ENCODE data around the gene GSAP. TPM values are rescaled to one million over a fixed set of nuclear protein-coding genes. Genes with fewer than 3 reads are reported as not detected.
"Not testable (repeated sequence)": the region's sequence is repeated elsewhere in the genome, so short reads cannot be mapped to it uniquely, and the experiment has no call there.

GSAP gene
- total RNA-seq, 2 experiments from 2014 or later, result 7.8 to 8.7 TPM

GRCh38 chr7:77293046-77293445 is 123.1 kb downstream of the GSAP start:
- no peaks in the 10 kb centered on the region for H3K4me1 Mint-ChIP-seq
- CTCF ChIA-PET, result interaction anchor here (0.8 kb wide), 1 partner anchor 11 kb away, joined by 3 read pairs; no protein-coding TSS in a partner anchor
- no peak for DNase-seq
- no peak overlapping the region for H3K27ac Mint-ChIP-seq
- H3K9me3 Mint-ChIP-seq, result peaks cover 14% of the 10 kb centered on the region
- no peak overlapping the region for H3K4me3 Mint-ChIP-seq
- no peaks in the 10 kb centered on the region for H3K27me3 Mint-ChIP-seq
- POLR2A ChIA-PET, result no interaction called here
- H3K36me3 Mint-ChIP-seq (ENCODE audit: low read depth), result peaks cover 14% of the 10 kb centered on the region

- H3K9me3 Mint-ChIP-seq, result peaks cover 21% of the 10 kb centered on the region
- no peak overlapping the region for H3K27ac Mint-ChIP-seq
- DNase-seq, result no peak
- no peaks in the 10 kb centered on the region for H3K4me1 Mint-ChIP-seq
- POLR2A ChIA-PET, result interaction anchor here (0.7 kb wide), 1 partner anchor 57 kb away, joined by 3 read pairs; no protein-coding TSS in a partner anchor
- H3K4me3 Mint-ChIP-seq, result no peak overlapping the region
- H3K36me3 Mint-ChIP-seq (ENCODE audit: low read depth), result peaks cover 29% of the 10 kb centered on the region
- no peaks in the 10 kb centered on the region for H3K27me3 Mint-ChIP-seq
- CTCF ChIA-PET, result no interaction called here
These were observed 125.7 kb downstream of the GSAP start for GRCh38 chr7:77290425-77290824.

GRCh38 chr7:77289387-77289786 is 126.8 kb downstream of the GSAP start:
- H3K27me3 Mint-ChIP-seq, result no peaks in the 10 kb centered on the region
- H3K9me3 Mint-ChIP-seq, result peaks cover 21% of the 10 kb centered on the region
- ChIA-PET POLR2A (no interaction called here), CTCF (no interaction called here)
- no peak overlapping the region for H3K27ac Mint-ChIP-seq
- H3K4me3 Mint-ChIP-seq, result no peak overlapping the region
- H3K36me3 Mint-ChIP-seq (ENCODE audit: low read depth), result peaks cover 29% of the 10 kb centered on the region
- DNase-seq, result no peak
- no peaks in the 10 kb centered on the region for H3K4me1 Mint-ChIP-seq

GRCh38 chr7:77288676-77289320 is 127.4 kb downstream of the GSAP start:
- Mint-ChIP-seq H3K9me3 (peaks cover 21% of the 10 kb centered on the region), H3K36me3 (ENCODE audit: low read depth) (peaks cover 29% of the 10 kb centered on the region), H3K27ac (no peak overlapping the region), H3K4me1 (no peaks in the 10 kb centered on the region), H3K4me3 (no peak overlapping the region), H3K27me3 (no peaks in the 10 kb centered on the region)
- no peak for DNase-seq
- ChIA-PET CTCF (no interaction called here), POLR2A (no interaction called here)

GRCh38 chr7:77284616-77285015 is 131.5 kb downstream of the GSAP start:
- peaks cover 29% of the 10 kb centered on the region for H3K36me3 Mint-ChIP-seq (ENCODE audit: low read depth)
- CTCF ChIA-PET, result interaction anchor here (0.7 kb wide), 1 partner anchor 22 kb away, joined by 3 read pairs; no protein-coding TSS in a partner anchor
- no peak overlapping the region for H3K4me3 Mint-ChIP-seq
- no peak overlapping the region for H3K27ac Mint-ChIP-seq
- H3K27me3 Mint-ChIP-seq, result no peaks in the 10 kb centered on the region
- no peak for DNase-seq
- H3K9me3 Mint-ChIP-seq, result peaks cover 21% of the 10 kb centered on the region
- POLR2A ChIA-PET, result no interaction called here
- H3K4me1 Mint-ChIP-seq, result no peaks in the 10 kb centered on the region

- DNase-seq, result no peak
- H3K9me3 Mint-ChIP-seq, result peaks cover 16% of the 10 kb centered on the region
- ChIA-PET CTCF (no interaction called here), POLR2A (no interaction called here)
- H3K27ac Mint-ChIP-seq, result no peak overlapping the region
- no peaks in the 10 kb centered on the region for H3K27me3 Mint-ChIP-seq
- H3K4me3 Mint-ChIP-seq, result no peak overlapping the region
- no peaks in the 10 kb centered on the region for H3K4me1 Mint-ChIP-seq
- peaks cover 23% of the 10 kb centered on the region for H3K36me3 Mint-ChIP-seq (ENCODE audit: low read depth)
These were observed 132.1 kb downstream of the GSAP start for GRCh38 chr7:77284005-77284404.

DNA sequence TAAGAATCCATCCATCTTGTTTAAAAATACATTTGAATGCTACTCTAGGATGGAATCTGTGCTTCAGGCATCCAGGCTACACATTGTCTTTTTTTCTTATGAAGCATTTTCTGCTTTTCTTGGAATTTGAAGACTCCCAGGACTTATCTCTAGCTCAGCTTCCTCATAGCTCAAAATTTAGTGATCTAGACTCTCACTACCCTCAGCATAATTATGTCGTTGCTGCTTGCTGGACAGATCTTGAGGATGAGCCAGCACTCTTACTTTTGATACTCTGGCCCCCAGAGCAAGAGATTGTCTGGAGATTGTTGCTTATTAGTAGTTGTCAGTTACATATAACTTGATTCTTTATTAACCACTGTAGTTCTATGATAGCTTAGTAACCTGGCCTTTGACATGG is 133.3 kb downstream of the GSAP start:
- Mint-ChIP-seq H3K4me1 (no peaks in the 10 kb centered on the region), H3K9me3 (peaks cover 14% of the 10 kb centered on the region), H3K4me3 (no peak overlapping the region), H3K27ac (no peak overlapping the region), H3K27me3 (no peaks in the 10 kb centered on the region), H3K36me3 (ENCODE audit: low read depth) (peaks cover 19% of the 10 kb centered on the region)
- ChIA-PET CTCF (no interaction called here), POLR2A (no interaction called here)
- no peak for DNase-seq

- Mint-ChIP-seq H3K27me3 (no peaks in the 10 kb centered on the region), H3K27ac (no peak overlapping the region), H3K36me3 (ENCODE audit: low read depth) (peaks cover 10% of the 10 kb centered on the region), H3K4me1 (no peaks in the 10 kb centered on the region), H3K4me3 (no peak overlapping the region), H3K9me3 (peaks cover 5% of the 10 kb centered on the region)
- no peak for DNase-seq
- POLR2A ChIA-PET, result no interaction called here
- CTCF ChIA-PET, result no interaction called here
These were observed 134.2 kb downstream of the GSAP start for GRCh38 chr7:77281780-77282478.

- POLR2A ChIA-PET, result no interaction called here
- Mint-ChIP-seq H3K9me3 (no peaks in the 10 kb centered on the region), H3K4me3 (no peak overlapping the region), H3K36me3 (ENCODE audit: low read depth) (peaks cover 4% of the 10 kb centered on the region), H3K4me1 (peaks cover 5% of the 10 kb centered on the region), H3K27ac (no peak overlapping the region), H3K27me3 (no peaks in the 10 kb centered on the region)
- CTCF ChIA-PET, result interaction anchor here (0.7 kb wide), 1 partner anchor 10 kb away, joined by 3 read pairs; no protein-coding TSS in a partner anchor
- DNase-seq, result no peak
These were observed 140.0 kb downstream of the GSAP start for GRCh38 chr7:77276120-77276519.

- DNase-seq; POLR2A ChIA-PET; H3K36me3 Mint-ChIP-seq (ENCODE audit: low read depth); H3K4me3 Mint-ChIP-seq; H3K4me1 Mint-ChIP-seq; H3K27me3 Mint-ChIP-seq; H3K9me3 Mint-ChIP-seq; H3K27ac Mint-ChIP-seq: not testable (repeated sequence)
- CTCF ChIA-PET, result interaction anchor here (0.7 kb wide), 1 partner anchor 10 kb away, joined by 3 read pairs; no protein-coding TSS in a partner anchor
These were observed 140.5 kb downstream of the GSAP start for GRCh38 chr7:77275663-77276062.

DNA sequence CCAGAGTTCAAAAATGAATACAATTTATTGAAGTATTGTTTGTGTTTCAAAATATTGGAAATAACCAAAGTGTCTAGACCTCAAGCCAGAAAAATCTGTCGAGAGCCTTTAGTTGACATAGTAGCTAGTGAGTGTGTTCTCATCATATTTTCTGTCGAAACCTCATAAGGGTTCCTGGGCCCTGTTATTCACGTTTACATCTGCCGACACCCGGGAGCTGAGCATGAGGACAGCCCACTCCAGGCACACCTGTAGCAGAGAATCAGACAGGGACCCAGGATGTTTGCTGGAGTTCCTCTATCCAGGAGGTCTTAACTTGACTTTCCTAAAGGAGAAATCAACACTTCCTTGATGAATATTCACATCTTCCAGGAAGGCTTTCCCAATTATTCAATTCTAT is 144.4 kb downstream of the GSAP start:
- POLR2A ChIA-PET, result no interaction called here
- CTCF ChIA-PET, result no interaction called here
- no peak for DNase-seq
- Mint-ChIP-seq H3K9me3 (no peaks in the 10 kb centered on the region), H3K27ac (no peak overlapping the region), H3K36me3 (ENCODE audit: low read depth) (peaks cover 4% of the 10 kb centered on the region), H3K4me1 (peaks cover 5% of the 10 kb centered on the region), H3K27me3 (no peaks in the 10 kb centered on the region), H3K4me3 (no peak overlapping the region)

DNA sequence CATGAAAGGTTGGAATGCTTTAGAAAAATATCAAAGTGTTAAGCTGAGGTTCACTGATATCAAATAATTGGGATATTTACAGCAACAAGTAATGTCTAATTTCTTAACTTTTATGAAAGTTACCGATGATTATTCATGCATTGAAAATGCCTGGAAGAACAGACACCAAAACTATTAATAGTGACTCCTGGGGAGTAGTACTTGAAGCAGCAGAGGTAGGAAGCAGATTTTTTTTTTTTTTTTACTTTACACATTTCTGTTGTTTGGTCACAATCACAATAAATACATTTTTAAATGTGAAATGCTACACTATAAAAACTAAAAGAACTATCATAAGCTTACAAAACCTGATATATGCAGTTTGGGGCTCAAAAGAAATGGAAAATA is 146.1 kb downstream of the GSAP start:
- no peak for DNase-seq
- H3K27ac Mint-ChIP-seq, result no peak overlapping the region
- H3K4me1 Mint-ChIP-seq, result peaks cover 9% of the 10 kb centered on the region
- ChIA-PET POLR2A (no interaction called here), CTCF (interaction anchor here (0.7 kb wide), 1 partner anchor 64 kb away, joined by 3 read pairs; no protein-coding TSS in a partner anchor)
- H3K9me3 Mint-ChIP-seq, result no peaks in the 10 kb centered on the region
- no peak overlapping the region for H3K4me3 Mint-ChIP-seq
- H3K36me3 Mint-ChIP-seq (ENCODE audit: low read depth), result peaks cover 4% of the 10 kb centered on the region
- H3K27me3 Mint-ChIP-seq, result no peaks in the 10 kb centered on the region

DNA sequence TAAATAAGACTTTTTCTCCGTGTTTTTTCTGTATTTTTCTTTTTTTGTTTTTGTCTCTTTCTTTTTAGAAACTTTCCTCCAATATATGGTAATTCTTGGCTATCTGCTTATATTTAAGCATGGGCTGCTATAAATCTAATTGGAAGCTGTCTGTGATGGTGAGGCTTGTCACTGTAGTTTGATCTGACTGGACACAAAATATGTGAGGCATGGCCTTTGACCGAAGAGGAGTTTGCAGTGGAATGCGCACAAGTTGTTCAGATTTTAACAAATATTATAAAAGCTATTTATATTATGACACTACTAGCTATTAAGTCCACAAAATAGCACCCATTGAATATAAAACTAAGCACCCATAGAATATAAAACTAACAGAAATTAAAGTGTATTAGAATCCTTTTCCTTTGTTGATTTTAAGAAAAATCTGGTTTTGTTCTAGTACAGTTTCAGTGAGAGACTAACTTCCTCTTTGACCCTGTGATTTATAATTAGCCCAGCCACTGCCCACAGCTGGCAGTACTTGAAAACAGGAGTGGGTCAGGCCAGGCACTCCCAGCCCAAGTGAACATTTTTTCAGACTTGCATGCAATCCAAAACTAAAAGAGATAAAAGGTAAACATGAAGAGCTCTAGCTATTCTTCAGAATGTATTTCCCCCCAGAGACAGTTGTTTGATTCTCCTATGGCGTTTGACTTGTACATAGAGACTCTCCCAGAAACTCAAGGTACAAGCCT is 146.6 kb downstream of the GSAP start:
- no peak overlapping the region for H3K27ac Mint-ChIP-seq
- peaks cover 3% of the 10 kb centered on the region for H3K36me3 Mint-ChIP-seq (ENCODE audit: low read depth)
- H3K4me1 Mint-ChIP-seq, result peaks cover 9% of the 10 kb centered on the region
- no peaks in the 10 kb centered on the region for H3K27me3 Mint-ChIP-seq
- no peaks in the 10 kb centered on the region for H3K9me3 Mint-ChIP-seq
- H3K4me3 Mint-ChIP-seq, result no peak overlapping the region
- DNase-seq, result no peak
- POLR2A ChIA-PET, result no interaction called here
- CTCF ChIA-PET, result no interaction called here
